Activated CD8-positive, alpha-beta memory T cell treated with anti-CD3 and anti-CD28 coated beads for 24 hours (primary cell): ENCODE measurements around the gene LTBP4.
"Not testable (repeated sequence)": the region's sequence is repeated elsewhere in the genome, so short reads cannot be mapped to it uniquely, and the experiment has no call there.

Experiments used
- DNase-seq: peaks from one replicate; pipeline ENCODE4 v3.0.0-alpha.2; 2020

Gene LTBP4

GRCh38 chr19:40633207-40633606 lies 32.0 kb downstream of the LTBP4 start:
- DNase-seq, result no peak

- no peak for DNase-seq
Measured at GRCh38 chr19:40638327-40638726, 37.2 kb downstream of the LTBP4 start.

- DNase-seq, result no peak
Measured at GRCh38 chr19:40639638-40639982, 38.4 kb downstream of the LTBP4 start.

GRCh38 chr19:40640744-40641143 lies 39.6 kb downstream of the LTBP4 start:
- DNase-seq, result no peak

GRCh38 chr19:40641281-40641680 lies 40.1 kb downstream of the LTBP4 start:
- no peak for DNase-seq

GRCh38 chr19:40642051-40642706 lies 41.0 kb downstream of the LTBP4 start:
- no peak for DNase-seq

- DNase-seq, result no peak
Measured at GRCh38 chr19:40642757-40643305, 41.7 kb downstream of the LTBP4 start.

GRCh38 chr19:40646743-40647254 lies 45.6 kb downstream of the LTBP4 start:
- no peak for DNase-seq

- not testable (repeated sequence) for DNase-seq
Measured at GRCh38 chr19:40649903-40650675, 48.9 kb downstream of the LTBP4 start.

- DNase-seq, result no peak
Measured at GRCh38 chr19:40650749-40651305, 49.7 kb downstream of the LTBP4 start.

GRCh38 chr19:40652303-40652702 lies 51.1 kb downstream of the LTBP4 start:
- not testable (repeated sequence) for DNase-seq

- DNase-seq, result not testable (repeated sequence)
Measured at GRCh38 chr19:40655684-40656083, 54.5 kb downstream of the LTBP4 start.

GRCh38 chr19:40658031-40658430 lies 56.9 kb downstream of the LTBP4 start:
- no peak for DNase-seq

- DNase-seq, result no peak
Measured at GRCh38 chr19:40659116-40659515, 57.9 kb downstream of the LTBP4 start.

- no peak for DNase-seq
Measured at GRCh38 chr19:40659566-40659965, 58.4 kb downstream of the LTBP4 start.

GRCh38 chr19:40661616-40662015 lies 60.4 kb downstream of the LTBP4 start:
- no peak for DNase-seq

- peak; percentile 98 for DNase-seq
Measured at GRCh38 chr19:40662925-40663694, 61.9 kb downstream of the LTBP4 start.

GRCh38 chr19:40663695-40664692 lies 62.8 kb downstream of the LTBP4 start:
- peak; percentile 70 for DNase-seq

GRCh38 chr19:40666803-40667438 lies 65.8 kb downstream of the LTBP4 start:
- DNase-seq, result no peak

GRCh38 chr19:40667602-40668001 lies 66.4 kb downstream of the LTBP4 start:
- no peak for DNase-seq

GRCh38 chr19:40668991-40669614 lies 67.9 kb downstream of the LTBP4 start:
- DNase-seq, result no peak
